LNCAP (cell line): Measurements from ENCODE around the gene SLC25A33.
A peak's percentile ranks its signal among the peaks of the same experiment; 100 is the strongest.

Experiments
- TF ChIP-seq, protein P1 (sequence below): fragments of 450-650 bp; IDR thresholded peaks from 2 replicates; pipeline ENCODE4 v1.5.1; 2017; ENCODE audit warnings: mild to moderate bottlenecking

Gene SLC25A33

DNA sequence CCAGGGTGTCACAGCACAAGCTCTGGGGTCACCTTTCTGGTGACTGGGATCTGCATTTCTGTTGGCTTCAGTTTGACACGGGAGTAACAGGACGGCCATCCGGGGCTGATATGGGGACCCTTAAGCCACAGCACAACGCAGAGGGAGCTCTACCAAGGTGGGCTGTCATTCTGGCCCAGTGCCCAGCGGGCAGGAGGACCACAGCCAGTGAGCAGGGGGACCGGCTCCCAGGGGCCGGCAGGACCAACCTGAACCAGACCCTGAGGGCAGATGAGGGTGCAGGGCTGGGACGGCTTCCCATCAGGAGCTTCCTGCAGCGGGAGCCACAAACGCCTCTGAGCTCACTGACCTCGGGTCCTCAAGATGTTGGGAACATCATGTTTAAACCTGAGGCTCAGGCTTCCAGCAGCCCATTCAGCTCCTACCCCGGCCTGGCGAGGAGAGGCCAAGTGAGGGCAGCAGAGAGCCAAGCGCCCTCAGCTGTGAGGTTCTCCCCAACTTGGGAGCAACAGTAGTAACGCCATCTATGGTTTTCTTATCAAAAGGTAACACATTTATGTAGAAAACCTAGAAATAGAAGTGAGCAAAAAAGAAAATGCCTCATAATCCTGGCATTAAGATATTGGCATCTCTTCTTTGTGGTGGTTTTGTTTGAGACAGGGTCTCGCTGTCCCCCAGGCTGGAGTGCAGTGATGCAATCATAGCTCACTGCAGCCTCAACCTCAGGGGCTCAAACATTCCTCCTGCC lies 76.2 kb downstream of the SLC25A33 start:
- TF ChIP-seq, protein P1, sequence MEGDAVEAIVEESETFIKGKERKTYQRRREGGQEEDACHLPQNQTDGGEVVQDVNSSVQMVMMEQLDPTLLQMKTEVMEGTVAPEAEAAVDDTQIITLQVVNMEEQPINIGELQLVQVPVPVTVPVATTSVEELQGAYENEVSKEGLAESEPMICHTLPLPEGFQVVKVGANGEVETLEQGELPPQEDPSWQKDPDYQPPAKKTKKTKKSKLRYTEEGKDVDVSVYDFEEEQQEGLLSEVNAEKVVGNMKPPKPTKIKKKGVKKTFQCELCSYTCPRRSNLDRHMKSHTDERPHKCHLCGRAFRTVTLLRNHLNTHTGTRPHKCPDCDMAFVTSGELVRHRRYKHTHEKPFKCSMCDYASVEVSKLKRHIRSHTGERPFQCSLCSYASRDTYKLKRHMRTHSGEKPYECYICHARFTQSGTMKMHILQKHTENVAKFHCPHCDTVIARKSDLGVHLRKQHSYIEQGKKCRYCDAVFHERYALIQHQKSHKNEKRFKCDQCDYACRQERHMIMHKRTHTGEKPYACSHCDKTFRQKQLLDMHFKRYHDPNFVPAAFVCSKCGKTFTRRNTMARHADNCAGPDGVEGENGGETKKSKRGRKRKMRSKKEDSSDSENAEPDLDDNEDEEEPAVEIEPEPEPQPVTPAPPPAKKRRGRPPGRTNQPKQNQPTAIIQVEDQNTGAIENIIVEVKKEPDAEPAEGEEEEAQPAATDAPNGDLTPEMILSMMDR, result peak; percentile 39

DNA sequence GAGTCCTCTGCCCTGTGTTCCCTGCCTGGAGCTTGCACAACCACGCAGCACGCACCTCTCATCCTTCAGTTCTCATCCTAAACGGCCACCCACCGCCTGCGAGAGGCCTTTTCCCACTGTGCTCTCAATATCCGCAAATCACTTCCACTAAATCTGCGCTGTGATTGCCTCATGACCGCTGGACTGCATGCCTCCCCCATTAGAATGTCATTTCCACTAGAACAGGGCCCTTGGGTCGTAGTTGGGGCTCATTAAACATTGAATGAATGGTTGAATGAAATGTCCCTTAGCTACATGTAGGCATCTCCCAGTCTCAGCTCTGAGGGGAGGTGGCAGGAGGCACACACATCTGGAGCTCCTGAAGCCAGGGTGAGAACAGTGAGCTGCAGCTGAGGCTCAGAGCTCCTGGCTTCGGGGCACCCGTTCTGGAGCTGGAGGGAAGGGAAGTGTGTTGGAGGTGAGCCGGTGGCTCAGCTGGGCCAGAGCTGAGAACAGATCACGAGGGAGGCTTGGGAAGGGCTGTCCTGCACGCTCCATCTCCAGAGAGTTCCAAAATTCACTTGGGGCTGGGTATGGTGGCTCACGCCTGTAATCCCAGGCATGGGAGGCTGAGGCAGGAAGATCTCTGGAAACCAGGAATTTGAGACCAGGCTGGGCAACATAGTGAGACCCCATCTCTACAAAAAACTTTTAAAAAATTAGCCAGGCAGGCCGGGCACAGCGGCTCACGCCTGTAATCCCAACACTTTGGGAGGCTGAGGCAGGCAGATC lies 79.8 kb downstream of the SLC25A33 start:
- TF ChIP-seq, protein P1, result no peak

DNA sequence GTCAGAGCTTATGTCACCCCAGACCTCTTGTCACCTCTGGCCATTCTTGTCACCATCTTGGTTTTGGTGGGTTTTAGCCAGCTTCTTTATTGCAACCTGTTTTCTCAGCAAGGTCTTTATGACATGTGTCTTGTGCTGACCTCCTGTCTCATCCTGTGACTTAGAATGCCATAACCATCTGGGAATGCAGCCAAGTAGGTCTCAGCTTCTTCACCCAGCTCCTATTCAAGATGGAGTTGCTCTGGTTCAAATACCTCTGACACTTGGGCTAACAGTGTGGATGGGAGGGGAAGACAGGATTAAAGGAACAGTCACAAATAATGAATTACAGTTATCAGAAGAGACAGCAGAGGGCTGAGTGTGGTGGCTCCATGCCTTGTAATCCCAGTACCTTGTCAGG lies 81.8 kb downstream of the SLC25A33 start:
- TF ChIP-seq, protein P1, result no peak

DNA sequence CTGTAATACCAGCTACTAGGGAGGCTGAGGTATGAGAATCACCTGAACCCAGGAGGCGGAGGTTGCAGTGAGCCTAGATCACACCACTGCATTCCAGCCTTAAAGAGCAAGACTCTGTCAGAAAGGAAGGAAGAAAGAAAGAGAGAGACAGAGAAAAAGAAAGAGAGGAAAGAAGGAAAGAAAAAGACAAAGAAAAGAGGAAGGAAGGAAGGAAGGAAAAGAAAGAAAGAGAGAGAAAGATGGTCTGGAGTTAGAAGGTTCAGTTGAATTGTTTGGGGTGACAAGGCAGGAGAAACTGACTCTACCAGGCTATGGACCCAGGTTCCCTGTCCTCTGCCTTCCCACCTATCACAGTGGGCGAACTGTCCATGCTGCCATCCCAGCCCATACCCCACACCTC lies 84.8 kb downstream of the SLC25A33 start:
- TF ChIP-seq, protein P1, result no peak

DNA sequence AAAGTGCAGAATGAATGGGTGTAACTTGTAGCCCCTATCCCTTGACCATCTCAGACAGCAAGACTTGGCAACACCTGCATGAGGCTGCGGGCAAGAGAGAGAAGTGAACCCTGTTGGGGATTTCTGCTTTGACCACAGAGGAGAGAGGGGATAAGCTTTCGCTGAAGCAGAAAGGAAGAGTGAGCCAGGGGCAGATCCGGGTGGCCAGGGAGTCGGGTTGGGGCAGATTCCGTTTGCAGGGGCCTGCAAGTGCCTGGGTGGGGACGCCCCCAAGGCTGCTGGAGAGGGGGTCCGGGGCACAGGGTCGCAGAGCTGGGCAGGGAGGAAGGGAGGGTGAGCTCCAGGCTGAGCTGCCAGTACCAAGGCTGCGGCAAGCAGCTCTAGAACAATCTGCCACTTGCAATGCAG lies 86.9 kb downstream of the SLC25A33 start:
- TF ChIP-seq, protein P1, result no peak

DNA sequence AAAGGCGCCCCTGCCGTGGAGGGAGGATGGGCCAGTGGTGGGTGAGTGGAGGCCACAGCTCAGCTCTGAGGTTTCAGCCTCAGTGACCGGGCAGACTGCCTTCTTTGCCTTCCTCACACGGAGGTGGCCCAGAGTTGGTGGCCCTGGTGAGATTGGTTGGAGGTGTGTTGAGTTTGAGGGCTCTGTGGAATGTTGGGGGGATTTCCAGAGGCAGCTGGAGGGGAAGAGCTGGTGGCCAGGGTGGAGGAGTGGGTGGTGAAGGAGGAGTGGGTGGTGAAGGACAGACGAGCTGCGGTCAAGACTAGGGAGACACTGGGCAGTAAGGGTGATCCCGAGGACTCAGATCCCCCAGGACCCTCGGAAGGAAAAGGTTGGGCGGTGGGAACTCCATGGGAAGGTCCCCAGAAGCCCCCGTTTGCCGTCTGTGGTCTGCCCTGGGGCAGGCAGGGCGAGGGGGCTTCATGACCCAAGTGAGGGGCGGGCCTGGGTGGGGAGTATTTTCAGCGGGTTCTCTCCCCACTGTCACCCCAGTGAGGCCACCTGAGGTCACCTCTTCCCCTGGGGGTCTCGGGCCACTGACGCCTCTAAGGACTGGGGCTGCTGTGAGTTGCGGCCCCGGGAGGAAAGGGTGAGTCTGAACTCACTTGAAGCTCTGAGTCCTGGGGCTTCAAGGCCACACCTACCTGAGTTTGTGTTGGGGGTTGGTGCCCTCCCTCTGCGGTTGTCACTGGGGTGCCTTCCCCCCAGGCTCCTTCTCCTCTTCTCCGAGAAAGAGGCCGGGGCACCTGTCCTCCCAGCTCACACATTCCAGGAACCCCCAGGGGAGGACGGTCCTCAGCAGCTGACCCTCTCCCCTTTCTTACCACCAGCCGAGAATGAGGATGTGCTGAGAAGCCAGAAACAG lies 89.5 kb downstream of the SLC25A33 start:
- TF ChIP-seq, protein P1, result no peak
